GM10847 (cell line): Measurements from ENCODE around the gene FKBP1B.

ENCODE experiments used
- POLR2A ChIP-seq: IDR thresholded peaks from 2 replicates; pipeline ENCODE4 v1.6.1; 2011; ENCODE audit not compliant: insufficient read length; ENCODE audit errors: extremely low read depth

FKBP1B gene

GRCh38 chr2:24075915-24076848, 26.6 kb downstream of the FKBP1B start, which contains the start of gene SF3B6:
Gene SF3B6, minus strand, starts transcription at chr2:24076326. Its CDS starts 97 bp downstream, at chr2:24076229.
- peak; percentile 82 for TF ChIP-seq POLR2A

- TF ChIP-seq POLR2A = no peak
These were observed 27.5 kb downstream of the FKBP1B start for GRCh38 chr2:24076849-24077534.

- no peak for TF ChIP-seq POLR2A
These were observed 28.0 kb downstream of the FKBP1B start for GRCh38 chr2:24077535-24077877.

- TF ChIP-seq POLR2A = no peak
These were observed 28.3 kb downstream of the FKBP1B start for GRCh38 chr2:24077879-24078278.

- no peak for TF ChIP-seq POLR2A
These were observed 31.2 kb downstream of the FKBP1B start for GRCh38 chr2:24080701-24081100.

DNA sequence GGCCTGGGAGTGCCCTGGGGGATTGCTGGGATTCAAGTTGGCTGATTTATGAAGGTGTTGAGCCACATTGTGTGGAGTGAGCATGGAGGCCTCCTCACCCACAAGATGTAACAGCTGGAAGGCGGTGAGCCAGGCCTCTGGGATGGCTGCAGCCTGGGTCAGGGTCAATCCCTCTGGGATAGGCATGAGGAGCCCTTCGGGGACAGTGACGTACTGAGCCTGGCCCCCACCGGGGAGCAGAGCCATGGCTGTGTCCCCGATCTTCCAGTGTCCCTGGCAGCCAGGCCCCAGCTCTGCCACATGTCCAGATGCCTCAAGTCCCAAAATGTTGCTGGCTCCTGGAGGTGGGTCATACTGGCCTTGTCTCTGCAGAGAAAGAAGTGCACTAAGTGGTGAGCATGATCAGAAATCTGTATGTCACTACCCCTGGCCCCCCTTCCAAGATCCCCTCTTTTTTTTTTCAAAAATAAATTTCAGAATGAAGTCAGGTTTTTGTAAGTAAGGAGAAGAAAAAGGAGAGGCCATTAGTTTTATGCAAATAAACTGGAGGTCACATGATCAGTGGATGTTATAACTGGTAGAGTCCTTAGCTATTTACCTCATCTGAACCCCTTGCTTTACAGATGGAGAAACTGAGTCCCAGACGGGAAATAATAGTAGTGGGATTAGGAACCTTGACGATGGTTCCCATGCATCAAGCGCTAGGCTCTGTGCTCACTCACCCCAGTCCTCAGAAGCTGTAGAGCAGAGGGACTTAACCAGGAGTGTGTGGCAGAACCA, 33.4 kb downstream of the FKBP1B start:
- TF ChIP-seq POLR2A = no peak

DNA sequence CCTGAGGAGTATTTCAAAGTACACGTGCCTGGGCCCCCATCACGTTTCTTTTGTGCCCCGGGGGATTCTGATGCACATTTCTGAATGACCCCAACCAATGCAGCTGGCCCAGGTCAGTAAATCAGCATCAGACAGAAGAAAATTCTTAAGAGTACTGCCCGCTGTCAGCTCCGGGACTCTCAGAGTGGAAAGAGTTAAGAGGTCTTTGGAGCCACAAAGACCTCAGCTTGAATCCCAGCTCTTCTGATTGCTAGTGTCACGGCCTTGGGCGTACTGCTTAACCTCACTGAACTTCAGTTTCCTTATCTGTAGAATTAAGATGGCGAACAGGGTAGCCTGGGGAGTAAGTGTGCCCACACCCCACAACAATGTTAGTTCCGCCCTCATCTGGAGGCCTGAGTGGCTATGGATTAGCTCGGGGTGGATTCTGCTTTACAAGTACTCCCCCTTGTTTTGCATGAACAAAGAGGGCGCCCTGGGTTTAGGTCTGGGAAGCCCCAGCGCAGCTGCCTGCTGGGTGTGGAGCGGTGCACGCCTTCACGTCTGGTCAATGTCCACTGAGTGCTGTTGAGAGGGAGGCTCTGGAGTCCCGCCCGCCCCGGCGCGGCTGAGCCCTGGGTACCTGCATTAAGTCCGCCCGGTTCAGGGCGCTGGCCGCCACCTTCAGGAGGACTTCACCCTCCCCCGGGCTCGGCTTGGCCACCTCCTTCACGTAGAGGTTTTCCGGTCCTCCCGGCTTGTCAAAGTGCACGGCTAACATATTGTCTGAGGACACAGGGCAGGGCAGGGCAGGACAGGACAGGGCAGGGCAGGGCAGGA, 34.2 kb downstream of the FKBP1B start:
- TF ChIP-seq POLR2A = peak; percentile 52

GRCh38 chr2:24084386-24085199, 35.1 kb downstream of the FKBP1B start, which contains the start of gene TP53I3:
Gene TP53I3, minus strand, starts transcription at chr2:24084834. Its CDS starts 508 bp downstream, at chr2:24084326.
- peak; percentile 21 for TF ChIP-seq POLR2A

DNA sequence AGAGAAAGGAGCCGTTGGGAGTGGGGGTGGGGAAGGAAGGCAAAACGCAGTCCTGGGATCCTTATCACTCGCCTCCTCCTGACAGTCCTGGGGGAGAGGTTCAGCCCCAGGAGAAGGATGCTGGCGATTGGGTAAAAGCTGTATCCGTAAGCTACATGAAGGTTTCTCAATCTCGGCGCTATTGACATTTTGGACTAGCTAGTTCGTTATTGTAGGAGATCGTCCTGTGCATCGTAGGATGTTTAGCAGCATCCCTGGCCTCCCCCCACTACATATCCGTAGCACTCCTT, 35.6 kb downstream of the FKBP1B start:
- no peak for TF ChIP-seq POLR2A

DNA sequence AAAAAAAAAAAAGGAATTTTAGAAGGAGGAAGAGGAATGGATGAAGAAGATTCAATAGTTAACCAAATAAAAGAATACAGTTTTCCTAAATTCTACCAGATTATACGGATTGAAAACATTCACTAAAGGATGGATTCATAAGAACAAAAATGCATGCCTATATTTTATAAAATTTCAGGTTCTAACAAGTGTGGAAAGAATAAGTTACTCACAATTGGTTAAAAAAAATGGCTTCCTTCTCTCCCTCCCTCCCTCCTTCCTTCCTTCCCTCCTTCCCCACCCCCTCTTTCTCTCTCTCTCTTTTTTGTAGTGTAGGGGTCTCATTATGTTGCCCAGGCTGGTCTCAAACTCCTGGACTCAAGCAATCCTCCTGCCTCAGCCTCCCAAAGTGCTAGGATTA, 36.7 kb downstream of the FKBP1B start:
- TF ChIP-seq POLR2A = no peak

DNA sequence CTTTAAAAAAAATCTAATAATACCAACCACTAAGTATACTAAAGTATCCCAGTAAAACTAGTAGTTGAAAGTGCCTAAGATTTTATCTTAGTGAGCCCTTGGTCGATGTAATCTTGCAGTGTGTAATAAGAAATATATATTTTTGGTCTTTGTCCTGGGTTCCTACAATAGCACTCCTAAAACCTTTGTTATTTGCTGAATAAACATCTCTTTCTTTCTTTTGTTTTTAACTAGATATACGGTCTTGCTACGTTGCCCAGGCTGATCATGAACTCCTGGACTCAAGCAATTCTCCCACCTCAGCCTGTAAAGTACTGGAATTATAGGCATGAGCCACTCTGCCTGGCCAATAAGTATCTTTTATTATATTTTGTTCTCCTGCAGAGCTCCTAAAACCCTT, 37.5 kb downstream of the FKBP1B start:
- no peak for TF ChIP-seq POLR2A

DNA sequence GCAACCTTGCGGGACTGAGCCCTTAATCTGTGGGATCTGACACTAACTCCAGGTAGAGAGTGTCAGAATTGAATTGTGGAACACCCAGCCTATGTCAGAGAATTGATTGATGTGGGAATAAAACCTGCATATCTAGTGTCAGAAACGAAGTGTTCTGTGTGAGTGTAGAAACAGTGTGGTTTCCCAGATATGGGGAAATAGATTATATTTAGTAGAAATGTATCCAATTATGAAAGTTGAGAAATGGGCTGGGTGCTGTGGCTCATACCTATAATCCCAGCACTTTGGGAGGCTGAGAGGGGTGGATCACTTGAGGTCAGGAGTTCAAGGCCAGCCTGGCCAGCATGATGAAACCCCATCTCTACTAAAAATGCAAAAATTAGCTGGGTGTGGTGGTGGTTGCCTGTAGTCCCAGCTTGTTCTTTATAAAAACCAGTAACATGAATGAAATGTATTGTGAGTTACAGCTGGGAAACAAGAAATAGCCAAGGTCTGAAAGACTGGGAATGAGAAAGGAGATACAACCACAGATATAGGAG, 39.3 kb downstream of the FKBP1B start:
- TF ChIP-seq POLR2A = no peak

GRCh38 chr2:24101992-24102391, 52.5 kb downstream of the FKBP1B start:
- TF ChIP-seq POLR2A = no peak

DNA sequence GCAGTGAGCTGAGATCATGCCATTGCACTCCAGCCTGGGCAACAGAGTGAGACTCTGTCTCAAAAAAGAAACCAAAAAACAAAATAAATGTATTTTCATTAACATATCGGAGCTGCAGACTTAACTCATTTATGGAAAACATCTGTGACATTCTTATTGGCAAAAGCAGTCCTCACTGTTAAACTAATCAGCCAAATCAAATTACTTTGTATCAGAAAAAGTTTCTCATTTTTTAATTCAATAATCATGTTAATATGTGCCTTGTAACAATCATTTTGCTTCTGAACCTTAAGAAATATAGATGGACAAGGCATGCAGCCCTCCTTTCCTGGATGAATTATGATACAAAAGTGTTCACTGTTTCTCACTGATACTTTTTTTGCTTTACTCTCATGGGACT, 53.1 kb downstream of the FKBP1B start:
- TF ChIP-seq POLR2A = no peak
